Kidney (tissue), 14 donors: ENCODE data around the gene ZC3H12C. TPM values are rescaled to one million over a fixed set of nuclear protein-coding genes. Genes with fewer than 3 reads are reported as not detected.
A peak's percentile ranks its signal among the peaks of the same experiment; 100 is the strongest.
"Not testable (repeated sequence)": the region's sequence is repeated elsewhere in the genome, so short reads cannot be mapped to it uniquely, and the experiment has no call there.

Source experiments
- DNase-seq, 5 donors: peaks; one replicate each; pipeline ENCODE4 v3.0.0-alpha.2; 2013 to 2020
- FAIRE-seq: peaks from 2 replicates; lab custom pipeline; 2012; peaks lifted over from hg19 to GRCh38; lab: Jason Lieb, UNC
- H3K27ac ChIP-seq, 2 donors: one replicate each; pipeline ENCODE4 v1.7.0; 2013; ENCODE audit warnings: low read depth in 2 of 2, low read length in 2 of 2, inconsistent platforms in 1 of 2
- H3K27me3 ChIP-seq: one replicate; pipeline ENCODE4 v1.7.1; 2013; ENCODE audit warnings: low read length, inconsistent platforms; ENCODE audit not compliant: control insufficient read depth, insufficient read depth
- H3K36me3 ChIP-seq, 3 donors: one replicate each; pipeline versions ENCODE4 v1.7.0 to v1.7.1; 2013; ENCODE audit warnings: low read length in 3 of 3, control low read depth in 1 of 3, inconsistent platforms in 1 of 3; ENCODE audit not compliant: insufficient read depth in 3 of 3, control insufficient read depth in 2 of 3
- H3K4me1 ChIP-seq, 3 donors: one replicate each; pipeline versions ENCODE4 v1.7.0 to v1.7.1; 2013; ENCODE audit warnings: low read length in 3 of 3, inconsistent platforms in 1 of 3, low read depth in 1 of 3; ENCODE audit not compliant: control insufficient read depth in 2 of 3, insufficient read depth in 2 of 3
- H3K4me3 ChIP-seq, 3 donors: one replicate each; pipeline versions ENCODE4 v1.7.0 to v1.8.1; 2013; ENCODE audit warnings: low read length in 3 of 3, control low read depth in 1 of 3, inconsistent platforms in 1 of 3
- H3K9ac ChIP-seq, 3 donors: one replicate each; pipeline versions ENCODE4 v1.7.0 to v1.7.1; 2013; ENCODE audit warnings: low read length in 3 of 3, control low read depth in 1 of 3, inconsistent platforms in 1 of 3
- H3K9me3 ChIP-seq, 3 donors: one replicate each; pipeline versions ENCODE4 v1.7.0 to v1.7.1; 2013; ENCODE audit warnings: low read length in 3 of 3, control low read depth in 1 of 3, inconsistent platforms in 1 of 3; ENCODE audit not compliant: control insufficient read depth in 2 of 3, insufficient read depth in 1 of 3
- intact Hi-C: fragments of 100-400 bp; cut with DNase I; formaldehyde crosslinking; loops from one replicate; pipeline ENCODE4 v1.11.1; 2022
- polyA plus RNA-seq: library from polyadenylated mRNA; stranded (reverse); fragments of 350-450 nt; fragmentation: Illumina TruSeq; extraction: RNeasy Lipid Tissue Mini Kit (QIAGEN cat#74804); gene quantifications from one replicate; pipeline ENCODE4 v1.2.3, GENCODE V29; 2014; ENCODE audit warnings: low read depth, low replicate concordance; ENCODE audit not compliant: insufficient read depth
- total RNA-seq: library from RNA; stranded (reverse); fragmentation: NEBNext Ultra II Directional; extraction: Animal tissue kit (Norgen Biotek cat#: 25700); gene quantifications from one replicate; pipeline ENCODE4 v1.2.1, GENCODE V29; 2021
- TF ChIP-seq, protein P1 (sequence below): IDR thresholded peaks from 3 replicates; pipeline ENCODE4 v1.5.1; 2012; ENCODE audit warnings: mild to moderate bottlenecking, moderate library complexity, borderline replicate concordance; ENCODE audit not compliant: insufficient read depth; ENCODE audit errors: extremely low read depth
- donor health status: control.
- donor health status: control.
- donor health status: control.
- donor health status: control.
- donor health status: control.
- donor health status: DM: yes; HTN: yes; CAD: no.
- donor health status: Normal renal cell carcinoma (clear cell type).

Gene ZC3H12C
- total and polyA plus RNA-seq, 2 donors from 2014 or later = 2.3 to 14.3 TPM

DNA sequence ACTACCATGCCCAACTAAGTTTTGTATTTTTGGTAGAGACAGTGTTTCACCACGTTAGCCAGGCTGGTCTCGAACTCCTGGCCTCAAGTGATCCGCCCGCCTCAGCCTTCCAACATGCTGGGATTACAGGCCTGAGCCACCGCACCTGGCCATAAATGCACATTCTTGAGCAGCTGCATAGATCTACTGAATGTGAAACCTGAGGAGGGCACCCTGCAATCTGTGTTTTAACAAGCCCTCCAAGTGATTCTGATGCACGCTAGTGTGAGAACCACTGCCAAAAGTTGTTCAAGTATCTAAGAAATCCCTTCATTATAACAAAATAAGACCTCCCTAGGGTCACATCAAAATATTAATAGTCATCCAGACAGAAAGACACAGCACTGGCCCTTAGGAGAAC is 113.9 kb downstream of the ZC3H12C start:
- Histone ChIP-seq H3K36me3 (no peaks in the 10 kb centered on the region), H3K9me3 (no peaks in the 10 kb centered on the region), H3K27me3 (no peaks in the 10 kb centered on the region), H3K27ac (no peak overlapping the region), H3K9ac (no peak overlapping the region), H3K4me1 (no peaks in the 10 kb centered on the region), H3K4me3 (no peak overlapping the region)
- FAIRE-seq = no peak
- intact Hi-C loops = loop anchor here (10.0 kb wide), 1 partner anchor 228 kb away; no protein-coding TSS in a partner anchor
- DNase-seq = peak in 1 of 5 donors; percentile 20
- TF ChIP-seq, protein P1, sequence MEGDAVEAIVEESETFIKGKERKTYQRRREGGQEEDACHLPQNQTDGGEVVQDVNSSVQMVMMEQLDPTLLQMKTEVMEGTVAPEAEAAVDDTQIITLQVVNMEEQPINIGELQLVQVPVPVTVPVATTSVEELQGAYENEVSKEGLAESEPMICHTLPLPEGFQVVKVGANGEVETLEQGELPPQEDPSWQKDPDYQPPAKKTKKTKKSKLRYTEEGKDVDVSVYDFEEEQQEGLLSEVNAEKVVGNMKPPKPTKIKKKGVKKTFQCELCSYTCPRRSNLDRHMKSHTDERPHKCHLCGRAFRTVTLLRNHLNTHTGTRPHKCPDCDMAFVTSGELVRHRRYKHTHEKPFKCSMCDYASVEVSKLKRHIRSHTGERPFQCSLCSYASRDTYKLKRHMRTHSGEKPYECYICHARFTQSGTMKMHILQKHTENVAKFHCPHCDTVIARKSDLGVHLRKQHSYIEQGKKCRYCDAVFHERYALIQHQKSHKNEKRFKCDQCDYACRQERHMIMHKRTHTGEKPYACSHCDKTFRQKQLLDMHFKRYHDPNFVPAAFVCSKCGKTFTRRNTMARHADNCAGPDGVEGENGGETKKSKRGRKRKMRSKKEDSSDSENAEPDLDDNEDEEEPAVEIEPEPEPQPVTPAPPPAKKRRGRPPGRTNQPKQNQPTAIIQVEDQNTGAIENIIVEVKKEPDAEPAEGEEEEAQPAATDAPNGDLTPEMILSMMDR = no peak

DNA sequence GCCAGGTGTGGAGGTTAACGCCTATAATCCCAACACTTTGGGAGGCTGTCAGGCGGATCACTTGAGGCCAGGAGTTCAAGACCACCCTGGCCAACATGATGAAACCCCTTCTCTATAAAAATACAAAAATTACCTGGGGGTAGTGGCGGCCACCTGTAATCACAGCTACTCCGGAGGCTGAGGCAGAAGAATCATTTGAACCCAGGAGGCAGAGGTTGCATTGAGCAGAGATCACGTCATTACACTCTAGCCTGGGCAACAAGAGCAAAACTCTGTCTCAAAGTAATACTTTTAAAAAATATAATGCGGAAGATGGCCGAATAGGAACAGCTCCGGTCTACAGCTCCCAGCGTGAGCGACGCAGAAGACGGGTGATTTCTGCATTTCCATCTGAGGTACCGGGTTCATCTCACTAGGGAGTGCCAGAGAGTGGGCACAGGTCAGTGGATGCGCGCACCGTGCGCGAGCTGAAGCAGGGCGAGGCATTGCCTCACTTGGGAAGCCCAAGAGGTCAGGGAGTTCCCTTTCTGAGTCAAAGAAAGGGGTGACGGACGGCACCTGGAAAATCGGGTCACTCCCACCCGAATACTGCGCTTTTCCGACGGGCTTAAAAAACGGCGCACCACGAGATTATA is 115.6 kb downstream of the ZC3H12C start:
- not testable (repeated sequence) for H3K36me3 ChIP-seq, FAIRE-seq
- peak overlapping the region; percentile 11 to 43 (median 32) for H3K4me3 ChIP-seq

DNA sequence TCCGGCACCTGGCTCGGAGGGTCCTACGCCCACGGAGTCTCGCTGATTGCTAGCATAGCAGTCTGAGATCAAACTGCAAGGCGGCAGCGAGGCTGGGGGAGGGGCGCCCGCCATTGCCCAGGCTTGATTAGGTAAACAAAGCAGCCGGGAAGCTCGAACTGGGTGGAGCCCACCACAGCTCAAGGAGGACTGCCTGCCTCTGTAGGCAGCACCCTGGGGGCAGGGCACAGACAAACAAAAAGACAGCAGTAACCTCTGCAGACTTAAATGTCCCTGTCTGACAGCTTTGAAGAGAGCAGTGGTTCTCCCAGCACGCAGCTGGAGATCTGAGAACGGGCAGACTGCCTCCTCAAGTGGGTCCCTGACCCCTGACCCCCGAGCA is 116.1 kb downstream of the ZC3H12C start:
- not testable (repeated sequence) for H3K27ac ChIP-seq, H3K36me3 ChIP-seq, H3K9me3 ChIP-seq, H3K4me1 ChIP-seq, H3K9ac ChIP-seq, FAIRE-seq, DNase-seq, H3K27me3 ChIP-seq
- peak overlapping the region in 1 of 3 donors; percentile 43 for H3K4me3 ChIP-seq
- intact Hi-C loops = loop anchor here (10.0 kb wide), 1 partner anchor 225 kb away; no protein-coding TSS in a partner anchor

More for the DNA sequence above, 115.6 kb downstream of the ZC3H12C start:
- not testable (repeated sequence) for H3K9ac ChIP-seq, H3K4me1 ChIP-seq, H3K27me3 ChIP-seq, H3K9me3 ChIP-seq, H3K27ac ChIP-seq, DNase-seq
- intact Hi-C loops = loop anchor here (10.0 kb wide), 1 partner anchor 226 kb away; no protein-coding TSS in a partner anchor

DNA sequence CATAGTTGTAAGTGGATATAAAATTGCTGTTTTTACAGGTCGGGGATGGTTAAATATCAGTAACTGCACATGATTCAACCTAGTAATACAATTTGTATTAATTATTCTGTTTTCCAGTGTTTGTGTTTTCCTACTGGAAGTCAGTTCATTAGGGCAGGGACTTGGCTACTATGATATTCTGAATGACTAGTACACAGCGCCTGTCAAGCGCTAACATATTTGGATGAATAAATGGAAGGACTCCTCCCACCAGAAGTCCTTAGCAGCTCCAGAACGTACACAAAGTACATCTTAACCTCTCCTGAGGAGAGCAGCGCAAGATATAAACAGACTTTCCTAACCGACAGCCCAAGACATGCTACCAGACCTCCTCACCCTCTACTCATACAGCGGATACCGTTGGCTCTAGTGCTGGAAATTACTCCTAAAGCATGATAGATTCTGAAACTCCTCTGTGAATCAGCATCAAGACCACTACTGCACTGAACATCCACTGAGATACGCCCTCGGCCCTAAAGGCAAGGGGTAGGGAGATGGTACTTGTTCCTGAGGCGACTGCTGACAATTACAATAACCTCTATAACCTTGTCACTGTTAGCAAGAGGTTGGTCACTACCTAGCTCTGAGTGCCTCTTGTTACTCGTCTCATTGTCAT is 124.2 kb downstream of the ZC3H12C start:
- TF ChIP-seq, protein P1 = no peak
- no peaks in the 10 kb centered on the region for H3K27me3 ChIP-seq

More for the DNA sequence above, 124.2 kb downstream of the ZC3H12C start:
- Histone ChIP-seq H3K36me3 (no peaks in the 10 kb centered on the region), H3K27ac (no peak overlapping the region), H3K9ac (no peak overlapping the region), H3K4me3 (no peak overlapping the region), H3K9me3 (no peaks in the 10 kb centered on the region), H3K4me1 (no peaks in the 10 kb centered on the region)
- DNase-seq = no peak
- FAIRE-seq = no peak
- intact Hi-C loops = no loop called here
